ENCODE data around the gene INO80B. TPM values are rescaled to one million over a fixed set of nuclear protein-coding genes. Genes with fewer than 3 reads are reported as not detected.
A peak's percentile ranks its signal among the peaks of the same experiment; 100 is the strongest.

Gene INO80B
- total and polyA plus RNA-seq, 9 of the 15 experiments (the other 6 are each of a cell fraction or from before 2014, with no cell fraction given), result 0.41 to 22.6 (median 9.0) TPM

GRCh38 chr2:74502720-74503505 lies 48.0 kb downstream of the INO80B start (continued):
- TF ChIP-seq RNF219 (CRISPR knock-in tag; IDR thresholded peaks at IDR 0.05) (0 out of 2 replicates have a peak, but pooled peaks have one; percentile 7), PHF8 (IDR thresholded peaks at IDR 0.05; ENCODE audit: borderline replicate concordance, low read length) (peak; percentile 66; the same call in 1 of the 2 replicates), PKNOX1 (IDR thresholded peaks at IDR 0.05) (peak; percentile 67), HNRNPLL (IDR thresholded peaks at IDR 0.05; ENCODE audit: low read depth, low read length, poor library complexity, severe bottlenecking) (no peak), JUN (IDR thresholded peaks at IDR 0.05; ENCODE audit: borderline replicate concordance, low read depth, low read length) (peak; percentile 87), JUN (CRISPR knock-in tag; IDR thresholded peaks at IDR 0.05; ENCODE audit: borderline replicate concordance) (0 out of 2 replicates have a peak, but pooled peaks have one; percentile 10), MITF (IDR thresholded peaks at IDR 0.05) (peak; percentile 91), RFX7 (CRISPR knock-in tag; IDR thresholded peaks at IDR 0.05) (no peak), TAF1 (IDR thresholded peaks at IDR 0.05; ENCODE audit: control insufficient read depth, extremely low read depth, insufficient read depth, low read length, severe bottlenecking) (peak; percentile 54), TFE3 (CRISPR knock-in tag; IDR thresholded peaks at IDR 0.05) (peak; percentile 92), POLR3A (IDR thresholded peaks at IDR 0.05; ENCODE audit: borderline replicate concordance, extremely low read depth, insufficient read depth, insufficient read length) (no peak), TEAD1 (CRISPR knock-in tag; IDR thresholded peaks at IDR 0.05) (no peak), ZC3H4 (CRISPR knock-in tag; IDR thresholded peaks at IDR 0.05; ENCODE audit: borderline replicate concordance) (peak; percentile 23; the same call in 1 of the 2 replicates)

All from K562 (cell line).